Cardiac fibroblast (primary cell): ENCODE measurements around the gene C3orf70.
"Not testable (repeated sequence)": the region's sequence is repeated elsewhere in the genome, so short reads cannot be mapped to it uniquely, and the experiment has no call there.

Experiments
- DNase-seq, 2 donors: peaks; one replicate each; pipeline versions ENCODE4 v3.0.0 to v3.0.0-alpha.2; 2010; ENCODE audit warnings: low read depth in 2 of 2
- H3K4me3 ChIP-seq, 2 donors: replicated peaks in 1 of 2; 1 replicate in 1 of 2; 2 replicates in 1 of 2; pipeline ENCODE4 v1.5.1; 2011; ENCODE audit warnings: low read depth in 2 of 2, low read length in 2 of 2, mild to moderate bottlenecking in 2 of 2, moderate library complexity in 1 of 2
- CTCF ChIP-seq: IDR thresholded peaks from one replicate; pipeline ENCODE4 v1.5.1; 2011; ENCODE audit warnings: low read depth, mild to moderate bottlenecking, low read length, inconsistent platforms

The C3orf70 gene

GRCh38 chr3:185114756-185115155, 38.1 kb downstream of the C3orf70 start:
- TF ChIP-seq CTCF, result no peak
- H3K4me3 ChIP-seq, result no peak overlapping the region
- no peak for DNase-seq

GRCh38 chr3:185112186-185112585, 40.7 kb downstream of the C3orf70 start:
- H3K4me3 ChIP-seq, result no peak overlapping the region
- no peak for TF ChIP-seq CTCF
- DNase-seq, result no peak

- not testable (repeated sequence) for DNase-seq, H3K4me3 ChIP-seq
Measured at GRCh38 chr3:185109012-185109411, 43.8 kb downstream of the C3orf70 start.

- DNase-seq, H3K4me3 ChIP-seq: not testable (repeated sequence)
Measured at GRCh38 chr3:185106256-185106890, 46.5 kb downstream of the C3orf70 start.

- DNase-seq, result no peak
- no peak for TF ChIP-seq CTCF
- no peak overlapping the region for H3K4me3 ChIP-seq
Measured at GRCh38 chr3:185103359-185104127, 49.3 kb downstream of the C3orf70 start.

- DNase-seq, result no peak
- no peak for TF ChIP-seq CTCF
- H3K4me3 ChIP-seq, result no peak overlapping the region
Measured at GRCh38 chr3:185094697-185095096, 58.2 kb downstream of the C3orf70 start.

- H3K4me3 ChIP-seq, result no peak overlapping the region
- TF ChIP-seq CTCF, result no peak
- no peak for DNase-seq
Measured at GRCh38 chr3:185093116-185093515, 59.7 kb downstream of the C3orf70 start.

- no peak overlapping the region for H3K4me3 ChIP-seq
- DNase-seq, result no peak
- TF ChIP-seq CTCF, result no peak
Measured at GRCh38 chr3:185090811-185091210, 62.0 kb downstream of the C3orf70 start.
